Measurements from ENCODE around the gene CSF2.

DNA sequence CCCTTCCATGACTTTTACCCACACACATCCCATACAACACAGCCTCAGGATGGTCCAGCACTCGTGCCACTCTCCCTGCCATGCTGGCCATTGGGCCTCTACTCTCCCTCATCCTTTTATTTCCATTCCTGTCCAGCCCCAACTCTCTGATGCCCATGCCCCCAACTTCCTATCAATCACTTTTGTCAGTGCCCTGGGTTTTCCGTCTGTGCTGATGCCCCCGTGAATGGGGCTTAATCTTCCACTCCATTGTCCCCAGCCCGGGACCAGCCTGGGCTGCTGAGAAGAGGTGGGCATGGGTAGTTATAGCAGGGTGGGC is 49.5 kb upstream of the CSF2 start:
- TF ChIP-seq POLR2A (IDR thresholded peaks at IDR 0.05) = no peak
- TF ChIP-seq, protein P1, sequence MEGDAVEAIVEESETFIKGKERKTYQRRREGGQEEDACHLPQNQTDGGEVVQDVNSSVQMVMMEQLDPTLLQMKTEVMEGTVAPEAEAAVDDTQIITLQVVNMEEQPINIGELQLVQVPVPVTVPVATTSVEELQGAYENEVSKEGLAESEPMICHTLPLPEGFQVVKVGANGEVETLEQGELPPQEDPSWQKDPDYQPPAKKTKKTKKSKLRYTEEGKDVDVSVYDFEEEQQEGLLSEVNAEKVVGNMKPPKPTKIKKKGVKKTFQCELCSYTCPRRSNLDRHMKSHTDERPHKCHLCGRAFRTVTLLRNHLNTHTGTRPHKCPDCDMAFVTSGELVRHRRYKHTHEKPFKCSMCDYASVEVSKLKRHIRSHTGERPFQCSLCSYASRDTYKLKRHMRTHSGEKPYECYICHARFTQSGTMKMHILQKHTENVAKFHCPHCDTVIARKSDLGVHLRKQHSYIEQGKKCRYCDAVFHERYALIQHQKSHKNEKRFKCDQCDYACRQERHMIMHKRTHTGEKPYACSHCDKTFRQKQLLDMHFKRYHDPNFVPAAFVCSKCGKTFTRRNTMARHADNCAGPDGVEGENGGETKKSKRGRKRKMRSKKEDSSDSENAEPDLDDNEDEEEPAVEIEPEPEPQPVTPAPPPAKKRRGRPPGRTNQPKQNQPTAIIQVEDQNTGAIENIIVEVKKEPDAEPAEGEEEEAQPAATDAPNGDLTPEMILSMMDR (IDR thresholded peaks at IDR 0.05) = no peak
